ENCODE results near the gene SERPINI1. TPM values are rescaled to one million over a fixed set of nuclear protein-coding genes. Genes with fewer than 3 reads are reported as not detected.
A peak's percentile ranks its signal among the peaks of the same experiment; 100 is the strongest.

SERPINI1 gene
- polyA plus RNA-seq, 6 donors from 2014 or later: 35.3 to 61.8 (median 47.0) TPM

- peaks cover under 1 to 6% (median 4%) of the 10 kb centered on the region in 7 donors for H3K9me3 Mint-ChIP-seq
- DNase-seq: no peak
- ATAC-seq (ENCODE audit: low read depth in 2 of 2): no peak
Measured at GRCh38 chr3:167777356-167777755, 41.8 kb downstream of the SERPINI1 start.

GRCh38 chr3:167780214-167780883, 44.8 kb downstream of the SERPINI1 start:
- Mint-ChIP-seq H3K9me3 (peaks cover 2 to 7% (median 4%) of the 10 kb centered on the region in 7 donors), H3K36me3 (peaks cover 0 to 5% of the 10 kb centered on the region in 2 donors), H3K4me3 (no peak overlapping the region), H3K27ac (no peak overlapping the region), H3K27me3 (no peaks in the 10 kb centered on the region), H3K4me1 (peaks cover 11 to 16% (median 14%) of the 10 kb centered on the region in 3 donors)
- ATAC-seq (ENCODE audit: low read depth in 2 of 2) (no peak), DNase-seq (no peak)

More at GRCh38 chr3:167777356-167777755, 41.8 kb downstream of the SERPINI1 start:
- H3K4me1 Mint-ChIP-seq: peaks cover 19 to 35% (median 21%) of the 10 kb centered on the region in 3 donors
- peaks cover 0 to 5% of the 10 kb centered on the region in 2 donors for H3K36me3 Mint-ChIP-seq
- H3K27ac Mint-ChIP-seq: no peak overlapping the region
- H3K4me3 Mint-ChIP-seq: no peak overlapping the region
- H3K27me3 Mint-ChIP-seq: no peaks in the 10 kb centered on the region

- H3K36me3 Mint-ChIP-seq: no peaks in the 10 kb centered on the region
- DNase-seq (no peak), ATAC-seq (ENCODE audit: low read depth in 2 of 2) (no peak)
- H3K27ac Mint-ChIP-seq: no peak overlapping the region
- no peak overlapping the region for H3K4me3 Mint-ChIP-seq
- H3K4me1 Mint-ChIP-seq: peaks cover 8 to 21% (median 11%) of the 10 kb centered on the region in 3 donors
- H3K27me3 Mint-ChIP-seq: no peaks in the 10 kb centered on the region
- peaks cover 0 to 4% (median 0%) of the 10 kb centered on the region in 7 donors for H3K9me3 Mint-ChIP-seq
Measured at GRCh38 chr3:167783781-167784180, 48.3 kb downstream of the SERPINI1 start.

GRCh38 chr3:167785790-167786189, 50.3 kb downstream of the SERPINI1 start:
- DNase-seq (no peak), ATAC-seq (ENCODE audit: low read depth in 2 of 2) (no peak)
- no peak overlapping the region for H3K4me3 Mint-ChIP-seq
- no peak overlapping the region for H3K27ac Mint-ChIP-seq
- H3K4me1 Mint-ChIP-seq: peaks cover 8 to 21% (median 11%) of the 10 kb centered on the region in 3 donors
- no peaks in the 10 kb centered on the region for H3K27me3 Mint-ChIP-seq
- peaks cover 0 to 4% (median 0%) of the 10 kb centered on the region in 7 donors for H3K9me3 Mint-ChIP-seq
- peaks cover 0 to 6% of the 10 kb centered on the region in 2 donors for H3K36me3 Mint-ChIP-seq

- Mint-ChIP-seq H3K4me3 (no peak overlapping the region), H3K36me3 (peaks cover 0 to 6% of the 10 kb centered on the region in 2 donors), H3K4me1 (peaks cover 8 to 21% (median 9%) of the 10 kb centered on the region in 3 donors), H3K27me3 (no peaks in the 10 kb centered on the region), H3K27ac (peak overlapping the region in 2 of 6 donors; percentile 4 to 47), H3K9me3 (peaks cover 0 to 3% (median 0%) of the 10 kb centered on the region in 7 donors)
- DNase-seq (no peak), ATAC-seq (ENCODE audit: low read depth in 2 of 2) (no peak)
Measured at GRCh38 chr3:167787440-167787839, 51.9 kb downstream of the SERPINI1 start.

GRCh38 chr3:167798443-167798842, 62.9 kb downstream of the SERPINI1 start:
- peak overlapping the region in 4 of 6 donors; percentile 8 to 87 (median 68) for H3K27ac Mint-ChIP-seq
- peak overlapping the region in 6 of 8 donors; percentile 39 to 80 (median 58) for H3K4me3 Mint-ChIP-seq
- peaks cover 11 to 17% of the 10 kb centered on the region in 2 donors for H3K36me3 Mint-ChIP-seq
- peak; percentile 89 to 93 for ATAC-seq (ENCODE audit: low read depth in 2 of 2)
- H3K4me1 Mint-ChIP-seq: peaks cover 12 to 27% (median 20%) of the 10 kb centered on the region in 3 donors
- peaks cover 0 to 2% (median 0%) of the 10 kb centered on the region in 7 donors for H3K9me3 Mint-ChIP-seq
- peak; percentile 51 for DNase-seq
- H3K27me3 Mint-ChIP-seq: no peaks in the 10 kb centered on the region

- Mint-ChIP-seq H3K36me3 (no peaks in the 10 kb centered on the region), H3K27me3 (no peaks in the 10 kb centered on the region), H3K4me1 (no peaks in the 10 kb centered on the region), H3K27ac (peak overlapping the region in 1 of 6 donors; percentile 54), H3K4me3 (no peak overlapping the region), H3K9me3 (peaks cover 0 to 2% (median 0%) of the 10 kb centered on the region in 7 donors)
- DNase-seq (no peak), ATAC-seq (ENCODE audit: low read depth in 2 of 2) (no peak)
Measured at GRCh38 chr3:167808910-167809309, 73.4 kb downstream of the SERPINI1 start.

GRCh38 chr3:167810236-167810635, 74.7 kb downstream of the SERPINI1 start:
- H3K27ac Mint-ChIP-seq: no peak overlapping the region
- no peaks in the 10 kb centered on the region for H3K27me3 Mint-ChIP-seq
- no peak overlapping the region for H3K4me3 Mint-ChIP-seq
- ATAC-seq (ENCODE audit: low read depth in 2 of 2) (no peak), DNase-seq (no peak)
- H3K36me3 Mint-ChIP-seq: no peaks in the 10 kb centered on the region
- no peaks in the 10 kb centered on the region for H3K4me1 Mint-ChIP-seq
- peaks cover 0 to 2% (median 0%) of the 10 kb centered on the region in 7 donors for H3K9me3 Mint-ChIP-seq

GRCh38 chr3:167811031-167811430, 75.5 kb downstream of the SERPINI1 start:
- peak overlapping the region in 1 of 6 donors; percentile 1 for H3K27ac Mint-ChIP-seq
- no peak for DNase-seq

GRCh38 chr3:167813169-167814123, 77.9 kb downstream of the SERPINI1 start:
- DNase-seq (no peak), ATAC-seq (ENCODE audit: low read depth in 2 of 2) (no peak)
- no peak overlapping the region for H3K4me3 Mint-ChIP-seq
- no peak overlapping the region for H3K27ac Mint-ChIP-seq
- peaks cover 0 to 10% of the 10 kb centered on the region in 2 donors for H3K36me3 Mint-ChIP-seq
- no peaks in the 10 kb centered on the region for H3K27me3 Mint-ChIP-seq
- H3K4me1 Mint-ChIP-seq: no peaks in the 10 kb centered on the region
- H3K9me3 Mint-ChIP-seq: no peaks in the 10 kb centered on the region

More at GRCh38 chr3:167811031-167811430, 75.5 kb downstream of the SERPINI1 start:
- H3K4me1 Mint-ChIP-seq: no peaks in the 10 kb centered on the region
- no peaks in the 10 kb centered on the region for H3K36me3 Mint-ChIP-seq
- H3K9me3 Mint-ChIP-seq: no peaks in the 10 kb centered on the region
- no peak overlapping the region for H3K4me3 Mint-ChIP-seq
- no peaks in the 10 kb centered on the region for H3K27me3 Mint-ChIP-seq
- no peak for ATAC-seq (ENCODE audit: low read depth in 2 of 2)

- no peak overlapping the region for H3K27ac Mint-ChIP-seq
- no peaks in the 10 kb centered on the region for H3K9me3 Mint-ChIP-seq
- no peak for ATAC-seq (ENCODE audit: low read depth in 2 of 2)
- peaks cover 0 to 11% of the 10 kb centered on the region in 2 donors for H3K36me3 Mint-ChIP-seq
- no peak overlapping the region for H3K4me3 Mint-ChIP-seq
- DNase-seq: no peak
- no peaks in the 10 kb centered on the region for H3K27me3 Mint-ChIP-seq
- H3K4me1 Mint-ChIP-seq: no peaks in the 10 kb centered on the region
Measured at GRCh38 chr3:167814441-167814951, 79.0 kb downstream of the SERPINI1 start.

GRCh38 chr3:167816953-167817352, 81.4 kb downstream of the SERPINI1 start:
- no peaks in the 10 kb centered on the region for H3K9me3 Mint-ChIP-seq
- no peak overlapping the region for H3K27ac Mint-ChIP-seq
- peaks cover 7 to 16% of the 10 kb centered on the region in 2 donors for H3K36me3 Mint-ChIP-seq
- H3K27me3 Mint-ChIP-seq: no peaks in the 10 kb centered on the region
- DNase-seq (no peak), ATAC-seq (ENCODE audit: low read depth in 2 of 2) (no peak)
- no peak overlapping the region for H3K4me3 Mint-ChIP-seq
- H3K4me1 Mint-ChIP-seq: peaks cover 0 to 4% (median 0%) of the 10 kb centered on the region in 3 donors
